ENCODE data around the gene KRT79.
"Not testable (repeated sequence)": the region's sequence is repeated elsewhere in the genome, so short reads cannot be mapped to it uniquely, and the experiment has no call there.

KRT79 gene

DNA sequence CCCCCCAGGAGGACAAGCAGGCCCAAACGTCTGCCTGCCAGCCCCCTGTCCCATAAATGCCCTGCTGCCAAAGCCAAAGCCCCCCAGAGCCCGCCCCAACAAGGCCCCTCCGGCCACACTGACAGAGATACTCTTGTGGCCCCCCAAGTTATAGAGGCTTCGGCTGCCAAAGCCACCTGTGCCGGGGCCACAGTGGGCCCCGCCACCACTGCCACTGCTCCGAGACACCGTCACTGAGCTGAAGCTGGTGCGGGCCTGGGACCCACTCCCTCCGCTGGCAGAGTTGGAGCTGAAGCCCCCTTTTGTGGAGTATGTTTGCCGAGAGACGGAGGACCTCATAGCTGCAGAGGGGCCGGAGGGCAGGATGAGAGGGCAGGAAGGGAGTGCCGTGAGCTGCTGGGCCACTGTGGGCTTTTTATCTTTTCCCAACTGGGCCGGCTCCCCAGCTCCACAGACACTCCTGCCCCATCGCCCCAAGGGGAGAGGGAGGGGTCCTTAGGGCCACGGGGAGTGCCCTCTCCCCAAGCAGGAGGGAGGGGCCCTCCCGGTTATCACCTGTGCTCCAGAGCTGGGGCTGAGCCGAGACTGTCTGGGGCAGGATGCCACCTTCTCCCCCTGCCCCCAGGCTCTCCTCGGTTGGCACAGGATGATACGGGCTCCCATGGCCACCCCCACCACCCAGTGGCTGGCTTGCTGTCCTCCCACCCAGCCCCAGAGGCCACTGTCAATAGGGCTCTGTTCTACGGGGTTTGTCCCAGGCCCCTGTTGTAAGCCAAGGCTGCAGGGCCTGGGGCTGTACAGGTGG, at the start of gene KRT79:
KRT79 (minus strand) TSS at position 390 of the 805 bp plus-strand sequence; CDS start at position 339, 51 bp downstream.
- Mint-ChIP-seq H3K9me3 (no peaks in the 10 kb centered on the region), H3K27ac (no peak within 1 kb of the TSS), H3K4me1 (ENCODE audit: low read depth) (peaks cover 28% of the 10 kb centered on the region), H3K36me3 (ENCODE audit: low read depth) (no peaks in the 10 kb centered on the region), H3K4me3 (no peak within 1 kb of the TSS), H3K27me3 (peaks cover 14% of the 10 kb centered on the region)
- intact Hi-C loops (cut with micrococcal nuclease): no loop called here

DNA sequence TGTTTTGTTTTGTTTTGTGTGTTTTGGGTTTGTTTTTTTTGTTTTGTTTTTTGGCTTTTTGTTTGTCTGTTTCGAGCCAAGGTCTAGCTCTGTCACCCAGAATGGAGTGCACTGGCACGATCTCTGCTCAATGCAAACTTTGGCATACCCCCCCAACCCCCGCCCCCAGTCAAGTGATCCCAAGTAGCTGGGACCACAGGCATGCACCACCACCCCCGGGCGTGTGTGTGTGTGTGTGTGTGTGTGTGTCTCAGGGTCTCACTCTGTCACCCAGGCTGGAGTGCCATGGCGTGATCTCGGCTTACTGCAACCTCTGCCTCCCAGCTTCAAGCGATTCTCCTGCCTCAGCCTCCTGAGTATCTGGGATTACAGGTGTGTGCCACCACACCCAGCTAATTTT, 46.4 kb upstream of the KRT79 start:
- not testable (repeated sequence) for H3K4me3 Mint-ChIP-seq; H3K9me3 Mint-ChIP-seq; H3K27ac Mint-ChIP-seq; H3K36me3 Mint-ChIP-seq (ENCODE audit: low read depth)
- intact Hi-C loops (cut with micrococcal nuclease): loop anchor here (1.0 to 10.0 kb wide), 2 partner anchors 297 to 726 kb away; no protein-coding TSS in a partner anchor
- Mint-ChIP-seq H3K27me3 (peaks cover 22% of the 10 kb centered on the region), H3K4me1 (ENCODE audit: low read depth) (peaks cover 27% of the 10 kb centered on the region)

DNA sequence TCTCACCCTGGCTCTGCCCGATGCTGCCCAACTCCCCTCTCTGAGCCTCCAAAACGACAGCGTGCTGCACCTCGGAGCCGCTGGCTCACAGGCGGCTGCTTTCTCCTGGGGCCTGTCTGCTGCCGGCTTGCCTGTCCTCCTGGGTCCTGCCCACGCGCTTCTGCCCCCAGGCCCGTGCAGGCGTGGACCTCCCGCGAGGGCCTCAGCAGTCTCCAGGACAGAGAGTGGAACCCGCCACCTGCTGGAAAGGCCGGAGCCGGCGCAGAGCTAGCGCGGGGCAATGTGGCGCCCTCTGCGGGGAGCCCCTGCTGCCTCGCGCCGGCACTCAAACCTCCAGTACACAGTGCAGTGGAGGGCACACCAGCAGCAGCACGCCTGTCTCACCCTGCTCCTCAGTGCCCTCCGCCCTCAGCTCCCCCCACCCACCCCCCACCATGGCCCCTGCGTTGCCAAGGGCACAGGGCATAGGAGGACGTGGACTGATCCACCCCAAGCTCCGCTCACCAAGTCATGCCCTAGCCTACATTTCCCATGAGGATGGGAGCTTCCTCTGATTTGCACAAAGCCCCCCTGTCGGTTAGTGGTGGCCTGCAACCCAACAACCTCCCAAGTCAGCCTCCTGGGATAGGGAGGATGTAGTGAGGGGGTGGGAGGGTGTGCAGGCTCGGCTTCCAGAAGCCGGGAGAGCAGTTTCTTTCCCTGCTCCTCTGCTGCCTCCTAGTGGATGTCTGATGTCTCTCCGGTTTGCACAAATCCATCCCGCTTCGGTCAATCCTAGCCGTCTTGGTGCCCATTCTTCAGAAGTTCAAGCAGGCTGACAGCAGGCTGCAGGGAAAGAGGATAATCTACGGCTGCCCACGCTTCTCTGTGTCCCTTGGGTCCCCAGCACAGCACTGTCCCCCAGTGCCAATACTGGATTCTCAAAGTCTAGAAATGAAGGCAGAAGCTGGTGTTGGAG, 45.6 kb upstream of the KRT79 start:
- Mint-ChIP-seq H3K9me3 (no peaks in the 10 kb centered on the region), H3K27me3 (peaks cover 22% of the 10 kb centered on the region), H3K27ac (peak overlapping the region; percentile 67), H3K36me3 (ENCODE audit: low read depth) (no peaks in the 10 kb centered on the region), H3K4me3 (peak overlapping the region; percentile 67), H3K4me1 (ENCODE audit: low read depth) (peaks cover 31% of the 10 kb centered on the region)
- intact Hi-C loops (cut with micrococcal nuclease): loop anchor here (1.0 to 10.0 kb wide), 3 partner anchors 296 to 725 kb away; no protein-coding TSS in a partner anchor

DNA sequence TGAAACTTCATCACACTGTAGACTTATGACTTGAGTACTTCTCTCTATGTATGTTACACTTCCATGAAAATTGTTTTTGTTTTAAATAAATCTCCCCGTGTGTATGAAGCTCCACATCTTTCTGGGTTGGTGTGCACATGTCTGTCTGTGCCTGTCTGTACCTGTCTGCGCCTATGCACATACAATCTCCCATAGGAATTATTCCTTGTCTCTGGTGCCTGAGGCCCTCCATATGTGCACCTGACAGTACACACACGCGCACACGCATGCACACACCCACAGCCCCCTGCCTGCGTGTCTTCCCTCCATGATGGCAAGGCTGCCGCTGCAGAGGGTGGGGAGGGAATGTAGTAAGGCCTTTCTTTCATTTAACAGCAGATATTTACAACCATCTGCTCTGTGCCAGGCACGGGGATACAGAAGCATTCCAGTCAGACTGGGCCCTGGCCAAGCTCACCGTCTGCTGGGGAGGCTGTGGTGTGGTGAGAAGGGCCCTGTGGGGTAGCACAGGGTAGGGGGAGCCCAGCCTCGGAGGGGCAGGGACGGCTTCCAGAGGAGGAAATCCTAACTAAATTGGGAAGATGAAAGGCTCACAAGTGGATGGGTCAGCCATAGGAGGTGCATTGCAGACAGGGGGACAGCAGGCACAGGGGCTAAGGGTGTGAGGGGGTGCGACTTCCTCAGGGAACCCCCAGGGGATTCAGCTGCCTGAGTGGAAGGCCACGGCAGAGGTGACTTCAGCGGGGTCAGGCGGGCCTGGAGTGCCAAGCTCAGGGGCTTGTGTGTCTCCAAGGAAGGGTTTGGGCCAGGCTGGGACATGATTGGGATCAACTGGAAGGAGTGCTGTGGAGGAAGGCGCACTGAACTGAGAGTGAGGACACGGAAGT, 44.6 kb upstream of the KRT79 start:
- Mint-ChIP-seq H3K36me3 (ENCODE audit: low read depth) (no peaks in the 10 kb centered on the region), H3K27ac (peak overlapping the region; percentile 67), H3K4me1 (ENCODE audit: low read depth) (peaks cover 33% of the 10 kb centered on the region), H3K27me3 (peaks cover 22% of the 10 kb centered on the region), H3K9me3 (no peaks in the 10 kb centered on the region), H3K4me3 (no peak overlapping the region)
- intact Hi-C loops (cut with micrococcal nuclease): loop anchor here (1.0 kb wide), 1 partner anchor 506 kb away; no protein-coding TSS in a partner anchor

DNA sequence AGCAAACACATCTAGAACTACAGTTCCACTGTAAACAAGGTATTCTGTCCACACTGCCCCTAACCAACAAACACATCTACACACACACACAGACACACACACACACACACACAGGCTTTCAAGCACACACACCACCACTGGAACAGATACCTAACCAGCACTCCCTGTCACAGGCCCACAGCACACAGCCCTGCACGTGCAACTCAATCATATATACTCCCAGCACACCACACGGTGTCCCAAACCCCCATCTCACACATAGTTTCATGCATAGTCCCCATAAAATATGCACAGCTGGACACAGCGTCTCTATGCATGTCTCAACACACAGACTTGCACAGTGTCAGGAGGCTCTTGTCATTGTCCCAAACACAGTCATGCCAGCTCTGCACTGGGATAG, 43.1 kb upstream of the KRT79 start:
- Mint-ChIP-seq H3K4me1 (ENCODE audit: low read depth) (peaks cover 49% of the 10 kb centered on the region), H3K27ac (no peak overlapping the region), H3K36me3 (ENCODE audit: low read depth) (no peaks in the 10 kb centered on the region), H3K9me3 (no peaks in the 10 kb centered on the region), H3K4me3 (no peak overlapping the region), H3K27me3 (peaks cover 23% of the 10 kb centered on the region)
- intact Hi-C loops (cut with micrococcal nuclease): no loop called here

DNA sequence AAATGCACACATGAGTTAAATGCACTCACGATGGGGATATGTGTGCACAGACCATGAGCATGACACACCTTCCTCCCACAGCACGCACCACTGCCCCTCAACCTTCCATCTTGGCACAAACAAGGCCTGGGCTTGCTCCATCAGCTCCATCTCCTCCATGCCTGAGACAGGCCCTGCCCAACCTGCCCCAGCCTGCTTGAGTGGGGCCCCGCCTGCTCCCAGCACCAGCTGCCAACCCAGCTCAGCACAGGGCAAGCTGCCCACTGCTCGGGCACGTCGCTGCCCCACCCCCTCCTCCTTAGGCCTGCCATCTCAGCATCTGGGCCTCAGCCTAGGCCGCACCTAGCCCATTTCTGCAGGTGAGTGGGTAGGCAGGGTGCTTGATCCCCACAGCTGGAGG, 42.3 kb upstream of the KRT79 start:
- Mint-ChIP-seq H3K27me3 (peaks cover 19% of the 10 kb centered on the region), H3K4me3 (no peak overlapping the region), H3K27ac (no peak overlapping the region), H3K36me3 (ENCODE audit: low read depth) (no peaks in the 10 kb centered on the region), H3K4me1 (ENCODE audit: low read depth) (peaks cover 57% of the 10 kb centered on the region), H3K9me3 (no peaks in the 10 kb centered on the region)
- intact Hi-C loops (cut with micrococcal nuclease): no loop called here

DNA sequence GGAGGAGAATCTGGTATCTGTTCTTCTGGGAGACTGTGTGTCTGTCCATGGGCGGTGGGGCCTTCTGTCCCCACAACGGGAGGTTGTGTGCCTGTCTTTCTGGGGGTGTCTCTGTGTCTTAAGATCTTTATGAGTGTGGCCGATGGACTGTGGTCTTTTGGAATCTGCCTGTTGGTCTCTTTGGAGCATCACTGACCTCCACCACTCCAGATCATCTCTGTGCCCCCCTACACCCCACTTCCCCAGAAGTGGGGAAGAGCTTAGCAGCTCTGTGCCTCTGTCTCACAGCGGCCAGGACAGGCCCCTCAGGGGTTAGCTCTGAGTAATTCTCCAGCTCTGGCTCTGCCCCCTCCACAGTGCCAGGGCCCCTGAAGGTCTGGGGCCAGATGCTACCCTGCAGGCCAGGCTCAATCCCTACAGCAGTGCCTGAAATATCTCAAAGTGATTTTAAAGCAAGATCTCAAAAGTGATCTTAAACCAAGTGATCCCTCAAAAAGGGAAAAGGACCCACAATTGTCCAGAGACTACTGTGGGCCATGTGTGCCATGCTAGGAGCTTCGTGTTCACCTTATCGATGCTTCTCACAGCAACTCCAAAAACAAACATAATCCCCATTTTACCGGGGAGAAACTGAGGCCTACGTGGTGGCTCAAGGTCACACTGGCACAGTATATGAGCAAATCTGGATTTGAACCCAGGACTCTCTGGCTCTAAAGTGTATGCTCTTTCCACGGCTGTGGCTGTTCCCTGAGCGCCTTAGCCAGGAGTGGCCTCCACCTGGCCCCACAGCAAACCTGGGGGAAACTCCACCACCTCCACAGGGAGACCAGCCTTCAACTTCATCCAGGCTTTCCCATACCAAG, 40.7 kb upstream of the KRT79 start:
- Mint-ChIP-seq H3K9me3 (no peaks in the 10 kb centered on the region), H3K4me3 (peak overlapping the region; percentile 78), H3K36me3 (ENCODE audit: low read depth) (no peaks in the 10 kb centered on the region), H3K4me1 (ENCODE audit: low read depth) (peaks cover 67% of the 10 kb centered on the region), H3K27ac (peak overlapping the region; percentile 90), H3K27me3 (peaks cover 8% of the 10 kb centered on the region)
- intact Hi-C loops (cut with micrococcal nuclease): no loop called here

DNA sequence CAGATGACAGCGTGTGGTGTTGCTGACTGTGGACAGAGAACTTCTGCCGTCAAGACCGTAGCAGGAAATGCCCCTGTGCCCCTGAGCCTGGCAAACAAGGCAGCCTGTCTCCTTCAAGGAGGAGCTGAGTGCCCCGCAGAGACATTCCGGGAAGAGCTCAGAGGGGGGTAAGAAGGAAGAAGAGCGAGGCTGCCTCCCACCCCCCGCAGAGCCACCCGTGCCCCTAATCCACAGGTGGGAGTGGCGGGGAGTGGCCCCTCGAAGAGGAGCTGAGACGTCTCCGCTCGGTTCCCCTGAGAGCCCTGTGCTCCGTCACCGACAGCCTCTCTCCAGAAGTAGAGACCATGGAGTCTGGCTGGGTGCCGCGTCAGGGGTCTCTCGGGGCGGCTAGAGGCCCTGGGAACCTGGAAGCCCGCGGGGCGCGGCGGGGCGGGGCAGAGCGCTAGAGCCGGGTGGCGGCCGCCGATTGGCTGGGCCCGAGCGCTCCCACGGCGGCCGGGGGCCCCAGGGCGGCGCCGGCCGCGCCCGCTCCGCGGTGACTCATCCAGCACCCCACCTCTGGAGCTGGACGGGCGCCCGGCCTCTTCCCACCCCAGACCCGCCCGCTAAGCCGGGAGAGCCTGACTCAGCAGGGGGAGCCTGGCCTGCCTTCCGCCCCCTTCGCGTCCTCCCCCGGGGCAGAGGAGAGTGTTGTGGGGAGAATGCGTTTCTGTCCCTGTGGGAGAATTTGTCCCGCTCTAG, 39.9 kb upstream of the KRT79 start:
- Mint-ChIP-seq H3K36me3 (ENCODE audit: low read depth) (no peaks in the 10 kb centered on the region), H3K4me1 (ENCODE audit: low read depth) (peaks cover 66% of the 10 kb centered on the region), H3K4me3 (peak overlapping the region; percentile 78), H3K9me3 (no peaks in the 10 kb centered on the region), H3K27me3 (peaks cover 6% of the 10 kb centered on the region), H3K27ac (peak overlapping the region; percentile 90)
- intact Hi-C loops (cut with micrococcal nuclease): no loop called here

DNA sequence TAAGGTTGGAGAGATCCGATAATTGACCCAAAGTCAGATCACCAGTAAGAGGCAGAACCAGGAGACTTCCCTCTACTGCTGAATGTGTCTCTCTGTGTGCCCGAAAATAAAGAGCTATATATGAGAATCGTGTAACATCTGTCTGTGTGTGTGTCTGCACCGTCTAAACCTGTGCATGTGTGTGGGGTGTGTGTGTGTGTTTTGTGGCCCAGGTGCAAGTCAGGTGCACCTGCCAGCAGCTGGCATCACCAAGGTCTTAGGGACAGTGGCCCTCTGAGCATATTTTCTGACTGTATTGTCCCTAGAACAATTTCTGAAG, 39.4 kb upstream of the KRT79 start:
- H3K36me3 Mint-ChIP-seq (ENCODE audit: low read depth): no peaks in the 10 kb centered on the region
- H3K27me3 Mint-ChIP-seq: peaks cover 2% of the 10 kb centered on the region
- intact Hi-C loops (cut with micrococcal nuclease): no loop called here
- H3K9me3 Mint-ChIP-seq: no peaks in the 10 kb centered on the region
- H3K4me3 Mint-ChIP-seq: peak overlapping the region; percentile 78
- H3K4me1 Mint-ChIP-seq (ENCODE audit: low read depth): peaks cover 66% of the 10 kb centered on the region
- H3K27ac Mint-ChIP-seq: peak overlapping the region; percentile 90

DNA sequence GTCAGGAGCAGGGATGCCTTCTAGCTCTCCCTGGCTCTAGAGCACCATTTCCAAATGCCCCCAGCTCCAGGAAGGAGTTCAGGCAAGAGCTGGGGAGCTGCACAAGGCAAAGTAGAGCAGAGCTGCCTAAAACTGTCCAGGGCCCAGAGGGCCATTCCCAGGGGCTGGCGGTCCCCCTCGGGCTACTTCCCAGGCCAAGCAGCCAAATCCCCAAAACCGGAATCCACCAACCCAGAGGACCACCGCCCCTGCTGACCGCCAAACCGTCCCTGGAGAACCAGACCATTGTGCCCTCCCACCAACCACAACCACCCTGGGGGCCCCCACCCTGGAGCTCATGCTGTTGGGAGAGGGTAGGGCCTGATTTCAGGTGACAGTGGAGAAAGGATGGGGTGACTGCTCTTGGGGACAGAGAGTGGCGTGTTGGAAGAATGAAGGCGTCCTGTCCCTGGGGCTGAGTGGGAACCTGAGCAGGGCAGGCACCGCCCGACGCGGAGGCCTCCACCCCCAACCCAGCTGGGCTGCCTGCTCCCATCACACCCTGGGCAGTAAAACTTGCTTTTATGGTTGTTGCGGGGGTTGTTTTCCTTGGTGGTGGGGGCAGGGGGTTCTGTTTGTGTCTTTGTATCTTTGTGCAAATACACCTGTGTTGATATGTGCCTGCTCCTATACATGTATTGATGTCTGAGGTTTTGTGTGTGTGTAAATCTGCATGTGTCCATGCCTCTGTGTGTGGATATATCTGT, 38.7 kb upstream of the KRT79 start:
- Mint-ChIP-seq H3K4me1 (ENCODE audit: low read depth) (peaks cover 70% of the 10 kb centered on the region), H3K27me3 (peaks cover 2% of the 10 kb centered on the region), H3K36me3 (ENCODE audit: low read depth) (no peaks in the 10 kb centered on the region), H3K27ac (peak overlapping the region; percentile 90), H3K9me3 (no peaks in the 10 kb centered on the region), H3K4me3 (no peak overlapping the region)
- intact Hi-C loops (cut with micrococcal nuclease): no loop called here

DNA sequence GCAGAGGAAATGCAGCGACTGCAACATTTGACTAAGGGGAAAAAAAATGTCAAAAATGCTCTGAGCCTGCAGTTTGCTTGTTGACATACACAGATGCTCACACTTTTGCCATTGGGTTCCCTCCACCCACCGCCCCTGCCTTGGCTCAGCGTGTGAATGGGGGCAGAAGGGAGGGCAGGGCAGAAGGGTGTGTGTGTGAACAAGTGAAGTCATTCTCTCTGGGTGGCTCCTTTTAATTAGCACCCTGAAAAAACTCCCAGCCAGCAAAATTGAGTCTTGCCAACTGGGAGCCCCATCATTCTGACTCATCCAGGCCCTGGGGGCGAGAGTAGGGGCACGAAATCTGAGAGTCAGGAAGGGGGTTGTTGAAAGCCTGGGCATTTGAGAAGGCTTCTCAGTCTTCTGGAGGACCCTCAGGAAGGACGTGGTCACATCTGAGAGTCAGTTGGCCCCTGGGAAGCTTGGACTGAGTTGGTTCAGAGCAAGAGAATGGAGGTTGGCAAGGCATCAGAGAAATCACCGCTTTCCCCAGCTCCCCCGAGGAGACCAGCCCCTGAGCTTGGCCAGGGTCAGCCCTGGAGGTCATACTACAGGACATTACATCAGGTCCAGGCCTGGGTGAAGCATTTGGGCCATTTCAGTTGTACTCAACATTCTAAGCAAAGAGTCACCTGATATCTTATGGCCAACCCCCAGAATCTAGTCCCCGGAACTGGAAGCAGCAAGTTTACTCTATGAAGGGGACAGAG, 37.4 kb upstream of the KRT79 start:
- Mint-ChIP-seq H3K9me3 (no peaks in the 10 kb centered on the region), H3K36me3 (ENCODE audit: low read depth) (no peaks in the 10 kb centered on the region), H3K4me1 (ENCODE audit: low read depth) (peaks cover 81% of the 10 kb centered on the region), H3K4me3 (no peak overlapping the region), H3K27ac (peak overlapping the region; percentile 90), H3K27me3 (peaks cover 2% of the 10 kb centered on the region)
- intact Hi-C loops (cut with micrococcal nuclease): loop anchor here (2.0 kb wide), 1 partner anchor 289 kb away; no protein-coding TSS in a partner anchor

All from dendritic cell treated with granulocyte-macrophage colony-stimulating factor and Interleukin-4, amounts not matched to agents 40 ng/mL and 50 ng/mL, for 4 days (primary cell).